GM20431 (cell line): ENCODE results near the gene SETX.

Experiments
- in situ Hi-C: fragments of 300-500 bp; cut with MseI, MboI; formaldehyde crosslinking; loops from one replicate; pipeline ENCODE4 v1.15.0; 2020; ENCODE audit warnings: low sequenced_read_pairs; ENCODE audit not compliant: unreplicated experiment

SETX gene

DNA sequence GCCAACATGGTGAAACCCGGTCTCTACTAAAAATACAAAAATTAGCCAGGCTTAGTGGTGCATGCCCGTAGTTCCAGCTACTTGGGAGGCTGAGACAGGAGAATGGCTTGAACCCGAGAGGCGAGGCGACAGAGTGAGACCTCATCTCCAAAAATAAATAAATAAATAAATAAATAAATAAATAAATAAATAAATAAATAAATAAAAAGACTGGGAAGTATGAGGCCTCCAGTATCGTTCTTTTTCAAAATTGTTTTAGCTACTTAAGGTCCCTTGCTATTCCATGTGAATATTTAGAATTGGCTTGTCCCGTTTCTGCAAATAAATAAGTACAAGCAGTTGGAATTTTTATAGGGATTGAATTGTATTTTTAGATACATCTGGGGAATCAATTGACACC lies 3.0 kb upstream of the SETX start:
- in situ Hi-C loops = no loop called here

DNA sequence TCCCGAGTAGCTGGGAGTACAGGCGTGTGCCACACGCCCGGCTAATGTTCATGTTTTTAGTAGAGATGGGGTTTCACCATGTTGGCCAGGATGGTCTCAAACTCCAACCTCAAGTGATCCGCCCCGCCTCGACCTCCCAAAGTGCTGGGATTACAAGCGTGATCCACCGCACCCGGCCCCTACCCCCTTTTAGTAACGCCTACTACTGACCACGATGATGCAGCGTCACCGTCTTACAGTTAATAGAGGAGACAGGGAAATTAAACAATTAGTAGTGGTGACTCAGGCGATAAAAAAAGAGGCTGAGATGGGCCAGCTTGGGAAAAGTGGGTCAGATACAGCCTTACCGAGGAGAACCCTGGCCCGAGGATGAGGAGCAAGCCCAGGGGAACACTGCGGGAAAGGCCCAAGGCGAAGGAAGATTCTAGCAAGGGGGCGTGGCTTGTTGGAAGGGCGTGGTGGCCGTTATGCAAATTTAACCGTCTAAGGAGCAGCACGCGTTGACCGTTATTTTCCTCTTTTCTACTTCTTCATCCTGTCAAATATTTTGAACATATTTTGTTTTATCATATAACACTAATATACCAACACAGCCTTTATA lies 1.6 kb upstream of the SETX start:
- in situ Hi-C loops = no loop called here

DNA sequence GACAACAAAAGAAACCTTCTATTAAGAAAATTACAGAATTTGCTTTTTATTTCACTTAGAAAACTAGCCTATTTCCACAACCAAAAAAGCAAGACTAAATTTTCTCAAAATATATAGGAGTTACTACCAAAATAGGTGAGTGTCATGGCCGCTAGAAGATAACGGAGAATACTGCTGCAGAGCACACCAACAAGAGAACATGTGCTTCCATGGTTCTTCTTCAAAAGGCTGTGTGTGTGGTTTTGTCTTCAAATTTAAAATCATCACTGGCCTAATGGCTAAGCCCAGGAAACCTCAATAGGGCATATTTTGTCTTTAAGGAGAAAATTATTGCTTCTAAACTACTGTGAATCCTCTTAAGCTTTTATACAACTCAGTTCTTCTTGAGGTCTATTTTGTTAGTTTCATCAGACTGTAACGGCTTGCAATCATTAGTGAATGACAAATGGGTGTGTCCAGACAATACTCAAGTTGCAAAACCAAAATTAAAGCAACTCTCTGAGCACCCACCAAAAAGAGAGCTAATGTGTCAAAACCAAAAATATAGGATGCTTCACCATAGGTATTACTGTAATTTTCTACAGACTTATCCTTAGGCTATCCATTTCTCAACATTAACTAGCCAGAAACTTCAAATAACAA lies 3.3 kb downstream of the SETX start:
- in situ Hi-C loops = no loop called here

DNA sequence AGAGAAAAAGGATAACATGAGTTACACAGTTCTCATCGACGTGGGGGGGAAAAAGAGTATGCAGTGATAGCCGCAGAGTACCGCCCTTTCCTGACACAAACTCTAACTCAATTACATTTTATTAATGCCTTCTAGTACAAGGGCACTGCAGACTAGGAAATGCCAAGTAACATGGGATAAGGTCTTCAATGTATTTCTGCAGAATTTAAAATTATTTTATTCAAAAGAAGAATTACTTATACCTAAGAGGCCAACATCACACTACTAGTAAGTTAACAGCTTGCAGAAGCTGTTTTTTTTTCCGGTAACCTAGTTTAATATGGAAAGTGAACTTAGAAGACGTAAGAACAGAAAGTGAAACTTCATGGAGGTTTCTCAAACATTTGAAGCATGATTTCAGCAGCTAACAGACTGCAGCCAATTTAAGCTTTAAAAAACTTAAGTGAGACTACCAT lies 3.9 kb downstream of the SETX start:
- in situ Hi-C loops = no loop called here

DNA sequence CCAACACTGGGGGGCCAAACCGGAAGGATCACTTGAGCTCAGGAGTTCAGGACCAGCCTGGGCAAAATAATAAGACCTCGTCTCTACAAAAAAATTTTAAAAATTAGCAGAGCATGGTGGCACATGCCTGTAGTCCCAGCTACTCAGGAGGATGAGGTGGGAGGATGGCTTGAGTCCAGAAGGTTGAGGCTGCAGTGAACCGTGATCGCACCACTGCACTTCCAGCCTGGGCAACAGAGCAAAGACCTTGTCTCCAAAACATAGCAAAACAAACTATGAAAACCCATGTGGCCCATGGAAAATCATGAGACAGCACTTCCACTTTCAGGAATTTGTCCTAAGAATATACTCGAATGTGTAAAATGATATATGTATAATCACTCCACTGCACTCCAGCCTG lies 6.1 kb downstream of the SETX start:
- in situ Hi-C loops = no loop called here

DNA sequence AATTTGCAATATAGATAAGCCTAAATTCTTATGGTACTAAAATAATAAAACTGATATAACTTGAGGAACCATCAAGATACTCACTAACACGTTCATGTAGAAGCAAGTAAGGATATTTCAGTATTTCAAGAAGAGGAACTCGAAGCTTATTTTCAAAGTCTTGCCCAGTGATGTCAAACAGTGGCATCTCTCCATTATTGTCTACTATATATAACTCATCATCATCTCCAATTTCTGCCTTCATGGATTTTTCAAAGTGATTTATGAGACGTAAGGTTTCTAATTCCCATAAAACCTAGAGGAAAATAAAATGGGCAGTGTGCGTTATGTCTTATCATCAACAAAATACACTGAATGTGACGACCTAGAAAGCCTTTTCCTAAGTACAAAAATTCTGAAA lies 8.6 kb downstream of the SETX start:
- in situ Hi-C loops = no loop called here

DNA sequence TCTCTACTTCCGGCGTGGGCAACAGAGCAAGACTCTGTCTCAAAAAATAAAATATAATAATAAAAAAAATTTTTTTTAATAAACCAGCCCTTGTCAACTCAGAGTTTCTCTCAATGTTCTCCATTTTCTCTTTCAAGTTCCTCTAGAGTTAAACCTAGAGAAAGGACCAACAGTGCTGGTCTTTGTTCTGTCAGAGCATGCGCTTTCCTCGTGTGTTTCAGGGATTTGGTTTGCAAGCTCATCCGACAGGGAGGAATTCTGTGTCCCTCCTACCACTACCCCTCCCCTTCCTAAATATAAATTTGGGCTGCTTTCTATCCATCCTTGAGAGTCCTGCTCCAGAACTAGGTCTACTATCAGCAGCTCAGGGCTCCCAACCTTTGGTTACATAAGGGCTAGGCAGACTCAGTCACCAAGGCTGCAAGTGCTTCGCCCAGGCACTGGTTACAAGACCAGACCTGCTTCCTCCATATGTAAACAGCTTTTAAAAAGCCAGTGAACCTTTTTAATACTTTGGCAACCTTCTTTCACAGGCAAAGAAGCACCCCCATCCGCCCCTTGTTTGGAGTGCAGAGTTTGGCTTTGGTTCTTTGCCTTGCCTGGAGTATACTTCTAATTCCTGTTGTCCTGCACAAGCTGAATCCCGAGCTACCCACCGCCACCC lies 13.5 kb downstream of the SETX start:
- in situ Hi-C loops = no loop called here

DNA sequence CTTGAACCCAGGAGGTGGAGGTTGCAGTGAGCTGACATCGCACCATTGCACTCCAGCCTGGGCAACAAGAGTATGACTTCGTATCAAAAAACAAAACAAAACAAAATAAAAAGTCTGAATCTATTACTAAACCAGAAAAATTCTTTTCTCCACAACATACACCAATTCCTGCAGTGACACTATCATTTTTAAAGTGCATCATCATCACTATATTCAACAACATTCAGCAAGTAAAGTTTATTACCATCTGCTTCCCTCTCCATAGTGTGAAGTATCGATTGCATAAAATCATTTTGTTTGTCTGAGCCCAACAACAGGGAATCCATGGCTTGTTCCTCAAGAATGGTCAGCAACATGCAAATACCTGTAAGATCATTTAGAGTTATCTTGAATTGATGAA lies 20.4 kb downstream of the SETX start:
- in situ Hi-C loops = no loop called here

DNA sequence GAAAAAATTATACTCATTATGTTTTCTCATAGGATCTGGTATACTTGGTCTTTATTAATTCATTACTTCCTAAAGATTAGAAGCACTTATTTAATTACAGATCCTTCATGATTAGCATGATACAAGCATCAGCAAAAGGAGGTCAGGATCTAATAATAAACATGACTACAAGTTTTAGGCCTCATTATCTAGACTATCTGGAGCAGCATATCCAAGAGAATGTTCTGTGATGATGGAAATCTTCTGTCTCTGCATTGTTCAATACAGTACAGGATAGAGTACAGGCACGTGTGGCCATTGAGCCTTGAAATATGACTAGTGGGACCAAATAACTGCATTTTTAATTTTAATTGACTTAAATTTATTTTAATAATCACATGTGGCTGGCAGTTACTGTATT lies 21.2 kb downstream of the SETX start:
- in situ Hi-C loops = no loop called here

DNA sequence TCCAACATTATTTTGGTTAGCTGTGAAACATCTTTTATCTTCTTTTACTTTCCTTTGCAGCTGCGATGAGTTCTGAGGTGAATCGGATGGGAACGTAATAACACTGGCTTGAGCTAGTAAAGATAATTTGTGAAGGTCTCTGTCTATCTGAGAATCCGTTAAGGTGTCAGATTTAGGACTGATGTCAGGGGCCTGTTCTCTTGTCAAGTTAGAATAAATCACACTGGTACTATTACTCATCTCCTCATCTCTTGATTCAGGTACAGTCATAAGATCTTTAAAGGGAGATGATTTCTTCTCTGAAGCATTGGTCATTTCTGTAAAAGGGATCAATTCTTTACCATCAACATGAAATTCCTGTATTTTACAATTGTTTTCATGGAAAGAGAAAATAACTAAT lies 26.2 kb downstream of the SETX start:
- in situ Hi-C loops = no loop called here

DNA sequence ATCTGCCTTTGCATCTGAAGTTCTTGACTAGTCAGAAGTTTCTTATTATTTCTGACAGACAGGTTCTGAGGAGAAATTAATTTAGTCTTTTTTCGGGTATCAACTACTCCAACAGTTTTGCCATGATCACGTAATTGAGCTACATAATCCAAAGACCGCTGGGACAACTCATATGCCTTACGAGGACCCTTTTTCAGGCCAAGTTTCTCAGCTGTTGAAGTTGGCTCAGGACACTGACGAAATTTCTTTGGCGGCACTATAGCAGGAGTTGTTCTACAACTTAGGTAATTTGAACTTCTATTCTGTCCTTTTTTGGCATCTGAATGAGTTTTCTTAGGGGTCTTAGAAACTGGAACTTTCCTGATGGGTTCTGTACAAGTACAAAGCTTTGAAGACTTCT lies 27.2 kb downstream of the SETX start:
- in situ Hi-C loops = no loop called here

DNA sequence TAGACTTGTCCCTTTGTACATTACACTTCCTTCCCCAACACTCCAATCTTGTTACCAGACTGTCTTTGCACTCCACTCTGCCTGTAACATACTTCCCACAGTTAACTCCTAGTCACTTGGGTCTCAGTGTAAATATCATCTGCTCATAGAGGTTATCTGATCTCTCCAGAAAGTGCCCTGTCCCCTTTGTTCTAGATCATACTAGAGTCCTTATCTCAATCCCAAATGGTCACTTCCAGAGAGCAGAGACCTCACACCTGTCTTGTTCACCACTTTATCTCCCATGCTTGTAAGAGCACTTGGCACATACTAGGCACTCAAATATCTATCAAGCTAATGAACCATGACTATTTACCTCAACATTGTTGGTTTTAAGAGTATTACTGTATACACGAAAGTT lies 30.4 kb downstream of the SETX start:
- in situ Hi-C loops = no loop called here

DNA sequence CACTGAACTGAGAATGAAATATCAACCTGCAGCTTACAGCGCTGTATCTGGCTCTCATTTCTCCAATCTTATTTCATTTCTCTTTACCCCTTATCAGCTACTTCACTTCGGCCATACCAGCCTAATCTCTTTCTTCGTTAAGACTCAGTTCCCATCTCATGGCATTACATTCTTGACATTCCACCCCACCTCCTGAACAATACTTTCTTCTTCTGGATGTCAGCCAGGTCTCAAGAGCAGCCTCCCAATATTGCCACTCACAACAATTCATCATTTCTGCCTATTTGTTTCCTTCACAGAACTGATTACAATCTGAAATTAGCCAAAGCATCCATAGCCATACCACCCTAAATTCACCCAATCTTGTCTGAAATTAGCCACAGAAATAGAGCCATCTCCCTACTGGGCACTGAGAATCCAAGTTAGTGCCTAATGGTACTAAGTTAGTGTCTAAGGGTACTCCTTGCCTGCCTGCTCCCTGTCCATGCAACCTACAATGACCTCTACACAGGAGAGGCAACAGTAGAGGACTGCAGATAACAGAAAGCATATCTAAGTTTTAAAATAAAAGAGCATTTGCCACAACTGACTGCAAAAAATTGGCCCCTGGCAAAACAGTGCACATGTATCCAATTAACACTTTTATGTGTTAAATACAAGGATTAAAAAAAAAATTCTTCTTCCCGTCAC lies 35.2 kb downstream of the SETX start:
- in situ Hi-C loops = no loop called here

DNA sequence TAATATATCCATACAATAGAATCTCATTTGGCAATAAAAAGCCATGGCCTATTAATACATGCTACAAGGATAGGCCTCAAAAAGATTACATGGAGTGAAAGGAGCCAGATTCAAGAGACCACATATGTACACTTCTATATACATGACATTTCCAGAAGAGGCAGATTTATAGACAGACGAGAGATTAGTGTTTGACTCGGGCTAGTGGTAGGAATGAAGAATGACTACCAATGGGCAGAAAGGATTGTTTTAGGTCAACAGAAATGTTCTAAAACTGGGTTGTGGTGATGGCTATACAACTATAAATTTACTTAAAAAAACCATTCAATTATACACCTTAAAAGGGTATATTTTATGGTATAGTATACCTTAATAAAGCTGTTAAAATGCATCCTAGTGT lies 41.9 kb downstream of the SETX start:
- in situ Hi-C loops = no loop called here

DNA sequence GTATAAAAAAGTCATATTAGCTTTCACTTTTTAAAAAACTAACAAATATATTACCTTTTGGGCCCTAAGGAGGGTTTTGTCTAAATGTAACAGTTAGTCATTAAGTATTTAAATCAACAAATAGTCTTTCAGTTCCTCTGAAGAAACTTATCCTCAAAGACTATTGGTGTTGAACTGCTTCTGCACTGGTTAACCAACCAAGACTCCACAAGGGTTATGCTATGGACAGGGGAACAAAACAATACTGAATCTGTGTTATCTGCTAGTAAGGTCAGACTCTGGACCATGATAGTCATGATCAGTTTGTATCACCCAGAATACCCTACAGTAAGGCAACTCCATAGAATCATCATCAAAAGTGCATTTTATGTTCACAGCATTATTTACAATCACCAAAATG lies 42.4 kb downstream of the SETX start:
- in situ Hi-C loops = no loop called here

DNA sequence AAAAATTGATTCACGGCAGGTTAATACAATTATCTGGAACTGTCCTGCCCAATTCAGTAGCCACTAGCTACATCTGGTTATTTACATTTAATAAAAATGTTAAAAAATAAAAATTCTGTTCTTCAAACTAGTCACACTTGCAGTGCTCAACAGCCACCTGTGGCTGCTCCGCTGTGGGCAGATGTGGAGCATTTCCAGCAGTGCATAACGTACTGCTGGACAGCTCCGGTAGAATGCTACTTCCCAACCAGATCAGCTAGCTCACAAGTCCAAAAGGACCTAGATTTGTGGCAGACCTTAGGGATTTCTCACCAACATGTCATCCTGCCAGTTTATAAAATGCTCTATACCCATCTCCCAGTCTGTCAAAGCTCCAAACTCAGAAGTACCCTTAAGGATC lies 42.8 kb downstream of the SETX start:
- in situ Hi-C loops = no loop called here

DNA sequence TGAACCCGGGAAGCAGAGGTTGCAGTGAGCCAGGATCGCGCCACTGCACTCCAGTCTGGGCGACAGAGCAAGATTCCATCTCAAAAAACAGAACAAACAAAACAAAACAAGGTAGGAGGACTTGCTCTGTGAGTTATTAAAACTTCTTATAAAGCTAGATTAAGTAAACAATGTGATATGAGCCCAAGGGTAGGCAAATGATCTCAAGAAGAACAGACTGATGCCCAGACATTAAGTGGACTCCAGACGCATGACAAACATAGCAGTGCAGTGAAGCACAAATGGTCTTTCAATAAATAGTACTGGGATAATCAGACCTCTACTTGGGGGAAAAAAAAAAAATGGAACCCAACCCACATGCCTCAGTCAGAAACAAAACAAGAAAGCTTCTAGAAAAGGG lies 45.7 kb downstream of the SETX start:
- in situ Hi-C loops = no loop called here

DNA sequence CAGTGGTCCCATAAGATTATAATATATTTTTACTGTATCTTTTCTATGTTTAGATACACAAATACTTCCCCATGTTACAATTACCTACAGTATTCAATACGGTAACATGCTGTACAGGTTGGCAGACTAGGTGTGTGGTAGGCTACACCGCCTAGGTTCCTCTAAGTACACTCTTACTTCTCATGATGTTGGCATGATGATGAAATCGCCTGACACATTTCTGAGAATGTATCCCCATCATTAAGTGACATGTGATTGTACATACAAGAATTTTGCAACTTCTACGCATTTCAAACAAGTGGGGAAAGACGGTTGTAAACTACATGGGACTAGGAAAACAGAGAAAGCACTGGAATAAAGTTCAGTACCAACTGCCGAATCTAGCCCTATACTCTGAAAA lies 53.3 kb downstream of the SETX start:
- in situ Hi-C loops = no loop called here

DNA sequence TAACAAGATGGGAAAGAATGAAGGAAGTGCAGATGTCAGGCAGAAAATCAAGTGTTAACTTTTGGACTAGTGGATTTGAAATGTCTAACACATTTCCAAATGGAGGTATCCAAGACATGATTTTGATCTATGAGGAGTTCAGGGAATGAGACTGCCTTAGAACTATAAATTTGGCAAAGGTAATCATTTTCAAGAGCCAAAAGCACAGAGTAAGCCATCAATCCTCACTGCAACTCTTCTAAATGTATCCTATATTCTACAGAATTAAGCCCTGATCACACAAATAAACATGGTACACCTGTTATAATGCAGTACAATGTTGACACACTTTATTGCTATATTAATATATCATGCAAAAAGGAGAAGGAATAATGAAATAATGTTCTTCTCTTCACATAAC lies 55.6 kb downstream of the SETX start:
- in situ Hi-C loops = loop anchor here (25.0 kb wide), 1 partner anchor 88 kb away; no protein-coding TSS in a partner anchor

DNA sequence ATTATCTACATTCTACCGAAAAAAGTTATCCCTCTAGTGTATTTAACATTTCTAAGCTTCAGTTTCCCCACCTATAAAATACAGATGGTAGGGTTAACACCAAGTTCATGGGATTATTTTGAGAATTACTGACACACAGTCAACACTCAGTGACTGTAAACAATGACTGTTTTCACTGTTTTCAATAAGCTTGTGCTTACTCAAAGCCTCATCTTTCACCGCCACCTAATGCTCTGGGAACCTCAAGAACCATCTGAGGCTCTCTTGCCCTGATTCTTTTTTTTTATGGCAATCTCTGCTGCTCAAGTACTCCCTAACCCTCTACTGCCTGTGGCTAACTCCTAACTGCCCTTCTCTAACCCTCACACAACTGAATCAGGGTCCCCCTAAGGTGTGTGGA lies 59.6 kb downstream of the SETX start:
- in situ Hi-C loops = loop anchor here (25.0 kb wide), 1 partner anchor 92 kb away; no protein-coding TSS in a partner anchor

DNA sequence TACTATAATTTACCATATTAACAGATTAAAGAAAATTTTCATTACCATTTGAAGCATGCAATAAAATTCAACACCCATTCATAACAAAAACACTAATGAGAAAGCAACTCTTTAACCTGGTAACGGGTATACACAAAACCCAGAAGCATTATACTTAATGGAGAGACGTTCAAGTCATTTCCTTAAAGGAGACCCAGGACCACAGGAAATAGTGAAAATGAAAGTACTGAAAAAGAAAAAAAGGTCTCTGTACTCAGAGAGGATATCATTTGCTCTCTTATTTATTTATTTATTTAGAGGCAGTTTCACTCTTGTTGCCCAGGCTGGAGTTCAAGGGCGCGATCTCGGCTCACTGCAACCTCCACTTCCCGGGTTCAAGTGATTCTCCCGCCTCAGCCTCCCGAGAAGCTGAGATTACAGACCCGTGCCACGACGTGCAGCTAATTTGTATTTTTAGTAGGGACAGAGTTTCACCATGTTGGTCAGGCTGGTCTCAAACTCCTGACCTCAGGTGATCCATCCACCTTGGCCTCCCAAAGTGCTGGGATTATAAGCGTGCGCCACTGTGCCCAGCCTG lies 61.6 kb downstream of the SETX start:
- in situ Hi-C loops = loop anchor here (25.0 kb wide), 1 partner anchor 94 kb away; no protein-coding TSS in a partner anchor
